HEK293 (cell line): ENCODE measurements around the gene NOVA2.

Source experiments
- HOXC10 ChIP-seq: sonication (generic); formaldehyde crosslinking; IDR thresholded peaks from 2 replicates; pipeline ENCODE4 v1.8.1; 2023; ENCODE audit warnings: mild to moderate bottlenecking, missing genetic modification reagents
- RBAK ChIP-seq: fragments of 450-650 bp; formaldehyde crosslinking; IDR thresholded peaks from 2 replicates; pipeline ENCODE4 v1.5.1; 2016; ENCODE audit warnings: missing biosample characterization, missing genetic modification characterization
- ZIC2 ChIP-seq: fragments of 450-650 bp; formaldehyde crosslinking; IDR thresholded peaks from 2 replicates; pipeline ENCODE4 v1.5.1; 2016; ENCODE audit warnings: missing biosample characterization, missing genetic modification characterization
- ZNF121 ChIP-seq: fragments of 450-650 bp; formaldehyde crosslinking; IDR thresholded peaks from 2 replicates; pipeline ENCODE4 v1.5.1; 2016; ENCODE audit warnings: missing biosample characterization, missing genetic modification characterization
- ZNF175 ChIP-seq: fragments of 450-650 bp; formaldehyde crosslinking; IDR thresholded peaks from 2 replicates; pipeline ENCODE4 v1.5.1; 2016; ENCODE audit warnings: missing biosample characterization, missing genetic modification characterization
- ZNF211 ChIP-seq: fragments of 450-650 bp; formaldehyde crosslinking; IDR thresholded peaks from 2 replicates; pipeline ENCODE4 v1.5.1; 2016; ENCODE audit warnings: low read depth, missing biosample characterization, missing genetic modification characterization
- ZNF23 ChIP-seq: fragments of 450-650 bp; formaldehyde crosslinking; IDR thresholded peaks from 2 replicates; pipeline ENCODE4 v1.5.1; 2016; ENCODE audit warnings: missing biosample characterization, missing genetic modification characterization, borderline replicate concordance
- ZNF302 ChIP-seq: fragments of 450-650 bp; formaldehyde crosslinking; IDR thresholded peaks from 2 replicates; pipeline ENCODE4 v1.5.1; 2016; ENCODE audit warnings: missing biosample characterization, missing genetic modification characterization, low read depth
- ZNF354C ChIP-seq: fragments of 450-650 bp; formaldehyde crosslinking; IDR thresholded peaks from 2 replicates; pipeline ENCODE4 v1.5.1; 2016; ENCODE audit warnings: missing biosample characterization, missing genetic modification characterization, low read depth, borderline replicate concordance
- ZNF394 ChIP-seq: fragments of 450-650 bp; formaldehyde crosslinking; IDR thresholded peaks from 2 replicates; pipeline ENCODE4 v1.5.1; 2016; ENCODE audit warnings: missing biosample characterization, missing genetic modification characterization, mild to moderate bottlenecking, moderate library complexity, borderline replicate concordance
- ZNF529 ChIP-seq: fragments of 450-650 bp; formaldehyde crosslinking; IDR thresholded peaks from 2 replicates; pipeline ENCODE4 v1.5.1; 2017; ENCODE audit warnings: missing genetic modification characterization, missing biosample characterization; ENCODE audit not compliant: insufficient replicate concordance
- ZNF558 ChIP-seq: fragments of 450-650 bp; formaldehyde crosslinking; IDR thresholded peaks from 2 replicates; pipeline ENCODE4 v1.5.1; 2016; ENCODE audit warnings: missing biosample characterization, missing genetic modification characterization
- ZNF571 ChIP-seq: fragments of 450-650 bp; formaldehyde crosslinking; IDR thresholded peaks from 2 replicates; pipeline ENCODE4 v1.5.0; 2017; ENCODE audit warnings: missing biosample characterization, missing genetic modification characterization
- ZNF623 ChIP-seq: fragments of 450-650 bp; formaldehyde crosslinking; IDR thresholded peaks from 2 replicates; pipeline ENCODE4 v1.5.1; 2016; ENCODE audit warnings: missing biosample characterization, missing genetic modification characterization
- ZNF701 ChIP-seq: fragments of 450-650 bp; formaldehyde crosslinking; IDR thresholded peaks from 2 replicates; pipeline ENCODE4 v1.5.1; 2016; ENCODE audit warnings: missing biosample characterization, missing genetic modification characterization
- ZNF776 ChIP-seq: fragments of 450-650 bp; formaldehyde crosslinking; IDR thresholded peaks from 2 replicates; pipeline ENCODE4 v1.5.0; 2017; ENCODE audit warnings: missing biosample characterization, missing genetic modification characterization, borderline replicate concordance
- ZNF791 ChIP-seq: fragments of 450-650 bp; formaldehyde crosslinking; IDR thresholded peaks from 2 replicates; pipeline ENCODE4 v1.5.1; 2016; ENCODE audit warnings: missing biosample characterization, missing genetic modification characterization
- ZNF843 ChIP-seq: fragments of 450-650 bp; formaldehyde crosslinking; IDR thresholded peaks from 2 replicates; pipeline ENCODE4 v1.5.1; 2016; ENCODE audit warnings: missing biosample characterization, missing genetic modification characterization
- TF ChIP-seq, protein P1 (sequence below): fragments of 450-650 bp; formaldehyde crosslinking; IDR thresholded peaks from 2 replicates; pipeline ENCODE4 v1.5.1; 2016; ENCODE audit warnings: missing biosample characterization, missing genetic modification characterization, borderline replicate concordance
- TF ChIP-seq, protein P2 (sequence below): fragments of 450-650 bp; formaldehyde crosslinking; IDR thresholded peaks from 2 replicates; pipeline ENCODE4 v1.5.1; 2016; ENCODE audit warnings: missing biosample characterization, missing genetic modification characterization
- TF ChIP-seq, protein P3 (sequence below): fragments of 450-650 bp; formaldehyde crosslinking; IDR thresholded peaks from 2 replicates; pipeline ENCODE4 v1.5.1; 2016; ENCODE audit warnings: missing biosample characterization, missing genetic modification characterization
- TF ChIP-seq, protein P4 (sequence below): fragments of 450-650 bp; formaldehyde crosslinking; IDR thresholded peaks from 2 replicates; pipeline ENCODE4 v1.5.1; 2016; ENCODE audit warnings: missing biosample characterization, missing genetic modification characterization
- TF ChIP-seq, protein P5 (sequence below): fragments of 450-650 bp; IDR thresholded peaks from 2 replicates; pipeline ENCODE4 v1.5.1; 2018; ENCODE audit warnings: missing biosample characterization, missing genetic modification characterization
- TF ChIP-seq, protein P6 (sequence below): fragments of 450-650 bp; formaldehyde crosslinking; IDR thresholded peaks from 2 replicates; pipeline ENCODE4 v1.5.1; 2016; ENCODE audit warnings: missing biosample characterization, missing genetic modification characterization

The NOVA2 gene

DNA sequence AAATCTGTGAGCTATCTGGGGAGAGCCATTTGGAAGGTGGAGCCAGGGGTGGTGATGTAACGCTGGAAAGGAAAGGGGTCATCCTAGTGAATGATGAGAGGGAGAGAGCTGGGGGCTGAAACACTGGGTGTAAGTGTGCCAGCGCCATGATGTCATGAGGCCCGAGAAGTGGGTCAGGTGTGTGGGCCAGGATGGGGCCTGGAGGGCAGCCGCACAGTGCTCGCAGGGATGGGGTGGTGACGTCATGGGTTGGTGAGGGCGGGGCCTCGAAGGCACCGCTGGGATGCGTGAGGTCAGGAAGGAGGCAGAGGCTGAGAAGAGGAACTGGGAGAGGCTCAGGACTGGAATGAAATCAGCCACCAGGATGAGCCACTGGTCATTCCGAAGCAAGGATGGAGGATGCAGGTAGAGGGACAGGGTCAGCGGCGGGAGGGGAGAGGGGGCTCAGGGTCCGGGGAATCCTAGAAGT is 26.0 kb upstream of the NOVA2 start (continued):
- TF ChIP-seq ZNF23 (tag by site-specific recombination) (no peak), RBAK (tag by site-specific recombination) (0 out of 2 replicates have a peak, but pooled peaks have one; percentile 29), ZNF354C (no peak), ZNF558 (tag by site-specific recombination) (no peak), ZNF121 (tag by site-specific recombination) (peak; percentile 41; the same call in 1 of the 2 replicates), ZNF394 (tag by site-specific recombination) (no peak), ZNF302 (tag by site-specific recombination) (no peak), ZNF791 (tag by site-specific recombination) (0 out of 2 replicates have a peak, but pooled peaks have one; percentile 39), ZNF701 (tag by site-specific recombination) (no peak), ZNF211 (tag by site-specific recombination) (no peak), ZNF175 (tag by site-specific recombination) (no peak), ZNF529 (tag by site-specific recombination) (no peak), ZNF571 (tag by site-specific recombination) (no peak), ZIC2 (tag by site-specific recombination) (peak; percentile 69), ZNF843 (peak; percentile 48; the same call in 1 of the 2 replicates), ZNF776 (tag by site-specific recombination) (no peak), HOXC10 (CRISPR knock-in tag) (no peak), ZNF623 (tag by site-specific recombination) (no peak)
- TF ChIP-seq, protein P1, sequence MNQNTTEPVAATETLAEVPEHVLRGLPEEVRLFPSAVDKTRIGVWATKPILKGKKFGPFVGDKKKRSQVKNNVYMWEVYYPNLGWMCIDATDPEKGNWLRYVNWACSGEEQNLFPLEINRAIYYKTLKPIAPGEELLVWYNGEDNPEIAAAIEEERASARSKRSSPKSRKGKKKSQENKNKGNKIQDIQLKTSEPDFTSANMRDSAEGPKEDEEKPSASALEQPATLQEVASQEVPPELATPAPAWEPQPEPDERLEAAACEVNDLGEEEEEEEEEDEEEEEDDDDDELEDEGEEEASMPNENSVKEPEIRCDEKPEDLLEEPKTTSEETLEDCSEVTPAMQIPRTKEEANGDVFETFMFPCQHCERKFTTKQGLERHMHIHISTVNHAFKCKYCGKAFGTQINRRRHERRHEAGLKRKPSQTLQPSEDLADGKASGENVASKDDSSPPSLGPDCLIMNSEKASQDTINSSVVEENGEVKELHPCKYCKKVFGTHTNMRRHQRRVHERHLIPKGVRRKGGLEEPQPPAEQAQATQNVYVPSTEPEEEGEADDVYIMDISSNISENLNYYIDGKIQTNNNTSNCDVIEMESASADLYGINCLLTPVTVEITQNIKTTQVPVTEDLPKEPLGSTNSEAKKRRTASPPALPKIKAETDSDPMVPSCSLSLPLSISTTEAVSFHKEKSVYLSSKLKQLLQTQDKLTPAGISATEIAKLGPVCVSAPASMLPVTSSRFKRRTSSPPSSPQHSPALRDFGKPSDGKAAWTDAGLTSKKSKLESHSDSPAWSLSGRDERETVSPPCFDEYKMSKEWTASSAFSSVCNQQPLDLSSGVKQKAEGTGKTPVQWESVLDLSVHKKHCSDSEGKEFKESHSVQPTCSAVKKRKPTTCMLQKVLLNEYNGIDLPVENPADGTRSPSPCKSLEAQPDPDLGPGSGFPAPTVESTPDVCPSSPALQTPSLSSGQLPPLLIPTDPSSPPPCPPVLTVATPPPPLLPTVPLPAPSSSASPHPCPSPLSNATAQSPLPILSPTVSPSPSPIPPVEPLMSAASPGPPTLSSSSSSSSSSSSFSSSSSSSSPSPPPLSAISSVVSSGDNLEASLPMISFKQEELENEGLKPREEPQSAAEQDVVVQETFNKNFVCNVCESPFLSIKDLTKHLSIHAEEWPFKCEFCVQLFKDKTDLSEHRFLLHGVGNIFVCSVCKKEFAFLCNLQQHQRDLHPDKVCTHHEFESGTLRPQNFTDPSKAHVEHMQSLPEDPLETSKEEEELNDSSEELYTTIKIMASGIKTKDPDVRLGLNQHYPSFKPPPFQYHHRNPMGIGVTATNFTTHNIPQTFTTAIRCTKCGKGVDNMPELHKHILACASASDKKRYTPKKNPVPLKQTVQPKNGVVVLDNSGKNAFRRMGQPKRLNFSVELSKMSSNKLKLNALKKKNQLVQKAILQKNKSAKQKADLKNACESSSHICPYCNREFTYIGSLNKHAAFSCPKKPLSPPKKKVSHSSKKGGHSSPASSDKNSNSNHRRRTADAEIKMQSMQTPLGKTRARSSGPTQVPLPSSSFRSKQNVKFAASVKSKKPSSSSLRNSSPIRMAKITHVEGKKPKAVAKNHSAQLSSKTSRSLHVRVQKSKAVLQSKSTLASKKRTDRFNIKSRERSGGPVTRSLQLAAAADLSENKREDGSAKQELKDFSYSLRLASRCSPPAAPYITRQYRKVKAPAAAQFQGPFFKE (tag by site-specific recombination) = no peak
- TF ChIP-seq, protein P2, sequence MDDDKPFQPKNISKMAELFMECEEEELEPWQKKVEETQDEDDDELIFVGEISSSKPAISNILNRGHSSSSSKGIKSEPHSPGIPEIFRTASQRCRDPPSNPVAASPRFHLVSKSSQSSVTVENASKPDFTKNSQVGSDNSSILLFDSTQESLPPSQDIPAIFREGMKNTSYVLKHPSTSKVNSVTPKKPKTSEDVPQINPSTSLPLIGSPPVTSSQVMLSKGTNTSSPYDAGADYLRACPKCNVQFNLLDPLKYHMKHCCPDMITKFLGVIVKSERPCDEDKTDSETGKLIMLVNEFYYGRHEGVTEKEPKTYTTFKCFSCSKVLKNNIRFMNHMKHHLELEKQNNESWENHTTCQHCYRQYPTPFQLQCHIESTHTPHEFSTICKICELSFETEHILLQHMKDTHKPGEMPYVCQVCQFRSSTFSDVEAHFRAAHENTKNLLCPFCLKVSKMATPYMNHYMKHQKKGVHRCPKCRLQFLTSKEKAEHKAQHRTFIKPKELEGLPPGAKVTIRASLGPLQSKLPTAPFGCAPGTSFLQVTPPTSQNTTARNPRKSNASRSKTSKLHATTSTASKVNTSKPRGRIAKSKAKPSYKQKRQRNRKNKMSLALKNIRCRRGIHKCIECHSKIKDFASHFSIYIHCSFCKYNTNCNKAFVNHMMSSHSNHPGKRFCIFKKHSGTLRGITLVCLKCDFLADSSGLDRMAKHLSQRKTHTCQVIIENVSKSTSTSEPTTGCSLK = no peak
- TF ChIP-seq, protein P3, sequence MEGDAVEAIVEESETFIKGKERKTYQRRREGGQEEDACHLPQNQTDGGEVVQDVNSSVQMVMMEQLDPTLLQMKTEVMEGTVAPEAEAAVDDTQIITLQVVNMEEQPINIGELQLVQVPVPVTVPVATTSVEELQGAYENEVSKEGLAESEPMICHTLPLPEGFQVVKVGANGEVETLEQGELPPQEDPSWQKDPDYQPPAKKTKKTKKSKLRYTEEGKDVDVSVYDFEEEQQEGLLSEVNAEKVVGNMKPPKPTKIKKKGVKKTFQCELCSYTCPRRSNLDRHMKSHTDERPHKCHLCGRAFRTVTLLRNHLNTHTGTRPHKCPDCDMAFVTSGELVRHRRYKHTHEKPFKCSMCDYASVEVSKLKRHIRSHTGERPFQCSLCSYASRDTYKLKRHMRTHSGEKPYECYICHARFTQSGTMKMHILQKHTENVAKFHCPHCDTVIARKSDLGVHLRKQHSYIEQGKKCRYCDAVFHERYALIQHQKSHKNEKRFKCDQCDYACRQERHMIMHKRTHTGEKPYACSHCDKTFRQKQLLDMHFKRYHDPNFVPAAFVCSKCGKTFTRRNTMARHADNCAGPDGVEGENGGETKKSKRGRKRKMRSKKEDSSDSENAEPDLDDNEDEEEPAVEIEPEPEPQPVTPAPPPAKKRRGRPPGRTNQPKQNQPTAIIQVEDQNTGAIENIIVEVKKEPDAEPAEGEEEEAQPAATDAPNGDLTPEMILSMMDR (tag by site-specific recombination) = no peak
- TF ChIP-seq, protein P4, sequence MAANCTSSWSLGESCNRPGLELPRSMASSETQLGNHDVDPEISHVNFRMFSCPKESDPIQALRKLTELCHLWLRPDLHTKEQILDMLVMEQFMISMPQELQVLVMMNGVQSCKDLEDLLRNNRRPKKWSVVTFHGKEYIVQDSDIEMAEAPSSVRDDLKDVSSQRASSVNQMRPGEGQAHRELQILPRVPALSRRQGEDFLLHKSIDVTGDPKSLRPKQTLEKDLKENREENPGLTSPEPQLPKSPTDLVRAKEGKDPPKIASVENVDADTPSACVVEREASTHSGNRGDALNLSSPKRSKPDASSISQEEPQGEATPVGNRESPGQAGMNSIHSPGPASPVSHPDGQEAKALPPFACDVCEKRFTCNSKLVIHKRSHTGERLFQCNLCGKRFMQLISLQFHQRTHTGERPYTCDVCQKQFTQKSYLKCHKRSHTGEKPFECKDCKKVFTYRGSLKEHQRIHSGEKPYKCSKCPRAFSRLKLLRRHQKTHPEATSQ = no peak
- TF ChIP-seq, protein P5, sequence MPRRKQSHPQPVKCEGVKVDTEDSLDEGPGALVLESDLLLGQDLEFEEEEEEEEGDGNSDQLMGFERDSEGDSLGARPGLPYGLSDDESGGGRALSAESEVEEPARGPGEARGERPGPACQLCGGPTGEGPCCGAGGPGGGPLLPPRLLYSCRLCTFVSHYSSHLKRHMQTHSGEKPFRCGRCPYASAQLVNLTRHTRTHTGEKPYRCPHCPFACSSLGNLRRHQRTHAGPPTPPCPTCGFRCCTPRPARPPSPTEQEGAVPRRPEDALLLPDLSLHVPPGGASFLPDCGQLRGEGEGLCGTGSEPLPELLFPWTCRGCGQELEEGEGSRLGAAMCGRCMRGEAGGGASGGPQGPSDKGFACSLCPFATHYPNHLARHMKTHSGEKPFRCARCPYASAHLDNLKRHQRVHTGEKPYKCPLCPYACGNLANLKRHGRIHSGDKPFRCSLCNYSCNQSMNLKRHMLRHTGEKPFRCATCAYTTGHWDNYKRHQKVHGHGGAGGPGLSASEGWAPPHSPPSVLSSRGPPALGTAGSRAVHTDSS (tag by site-specific recombination) = no peak
- TF ChIP-seq, protein P6, sequence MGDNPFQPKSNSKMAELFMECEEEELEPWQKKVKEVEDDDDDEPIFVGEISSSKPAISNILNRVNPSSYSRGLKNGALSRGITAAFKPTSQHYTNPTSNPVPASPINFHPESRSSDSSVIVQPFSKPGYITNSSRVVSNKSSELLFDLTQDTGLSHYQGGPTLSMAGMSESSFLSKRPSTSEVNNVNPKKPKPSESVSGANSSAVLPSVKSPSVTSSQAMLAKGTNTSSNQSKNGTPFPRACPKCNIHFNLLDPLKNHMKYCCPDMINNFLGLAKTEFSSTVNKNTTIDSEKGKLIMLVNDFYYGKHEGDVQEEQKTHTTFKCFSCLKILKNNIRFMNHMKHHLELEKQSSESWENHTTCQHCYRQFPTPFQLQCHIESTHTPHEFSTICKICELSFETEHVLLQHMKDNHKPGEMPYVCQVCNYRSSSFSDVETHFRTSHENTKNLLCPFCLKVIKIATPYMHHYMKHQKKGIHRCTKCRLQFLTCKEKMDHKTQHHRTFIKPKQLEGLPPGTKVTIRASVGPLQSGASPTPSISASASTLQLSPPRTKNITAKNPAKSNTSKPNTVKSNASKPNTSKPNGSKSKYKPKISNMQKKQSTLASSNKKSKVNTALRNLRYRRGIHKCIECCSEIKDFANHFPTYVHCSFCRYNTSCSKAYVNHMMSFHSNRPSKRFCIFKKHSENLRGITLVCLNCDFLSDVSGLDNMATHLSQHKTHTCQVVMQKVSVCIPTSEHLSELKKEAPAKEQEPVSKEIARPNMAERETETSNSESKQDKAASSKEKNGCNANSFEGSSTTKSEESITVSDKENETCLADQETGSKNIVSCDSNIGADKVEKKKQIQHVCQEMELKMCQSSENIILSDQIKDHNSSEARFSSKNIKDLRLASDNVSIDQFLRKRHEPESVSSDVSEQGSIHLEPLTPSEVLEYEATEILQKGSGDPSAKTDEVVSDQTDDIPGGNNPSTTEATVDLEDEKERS (tag by site-specific recombination) = 0 out of 2 replicates have a peak, but pooled peaks have one; percentile 4
